ENCODE measurements around the gene REV3L.

DNA sequence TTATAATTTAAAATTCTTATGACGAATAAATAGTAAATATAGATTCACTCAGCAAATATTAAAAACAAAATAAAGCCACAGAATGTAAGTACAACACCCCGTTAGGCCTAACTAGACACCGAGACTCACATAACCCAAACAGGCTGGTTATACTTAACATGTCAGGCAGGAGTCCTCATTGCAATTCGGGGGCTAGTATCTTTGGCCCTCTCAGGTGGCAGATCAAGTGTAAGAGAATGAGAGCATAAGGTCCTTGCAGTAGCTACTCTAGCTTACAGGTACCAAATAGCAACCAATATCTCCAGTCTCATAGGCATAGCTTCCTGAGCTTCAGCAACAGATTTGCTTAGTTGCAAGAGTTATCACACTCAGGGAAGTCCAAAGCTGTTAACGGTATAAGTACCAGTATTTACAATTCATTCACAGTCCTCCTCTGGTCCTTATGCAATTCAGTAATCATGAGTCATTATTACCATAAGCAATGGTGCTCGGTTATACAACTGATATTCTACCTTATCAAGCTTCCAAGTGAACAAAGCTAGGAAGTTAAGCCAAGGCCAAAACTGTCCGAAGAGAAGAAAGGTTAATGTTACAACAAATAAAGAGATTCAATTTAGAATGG is 20.1 kb downstream of the REV3L start:
- TF ChIP-seq, protein P1, sequence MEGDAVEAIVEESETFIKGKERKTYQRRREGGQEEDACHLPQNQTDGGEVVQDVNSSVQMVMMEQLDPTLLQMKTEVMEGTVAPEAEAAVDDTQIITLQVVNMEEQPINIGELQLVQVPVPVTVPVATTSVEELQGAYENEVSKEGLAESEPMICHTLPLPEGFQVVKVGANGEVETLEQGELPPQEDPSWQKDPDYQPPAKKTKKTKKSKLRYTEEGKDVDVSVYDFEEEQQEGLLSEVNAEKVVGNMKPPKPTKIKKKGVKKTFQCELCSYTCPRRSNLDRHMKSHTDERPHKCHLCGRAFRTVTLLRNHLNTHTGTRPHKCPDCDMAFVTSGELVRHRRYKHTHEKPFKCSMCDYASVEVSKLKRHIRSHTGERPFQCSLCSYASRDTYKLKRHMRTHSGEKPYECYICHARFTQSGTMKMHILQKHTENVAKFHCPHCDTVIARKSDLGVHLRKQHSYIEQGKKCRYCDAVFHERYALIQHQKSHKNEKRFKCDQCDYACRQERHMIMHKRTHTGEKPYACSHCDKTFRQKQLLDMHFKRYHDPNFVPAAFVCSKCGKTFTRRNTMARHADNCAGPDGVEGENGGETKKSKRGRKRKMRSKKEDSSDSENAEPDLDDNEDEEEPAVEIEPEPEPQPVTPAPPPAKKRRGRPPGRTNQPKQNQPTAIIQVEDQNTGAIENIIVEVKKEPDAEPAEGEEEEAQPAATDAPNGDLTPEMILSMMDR (IDR thresholded peaks at IDR 0.05) = no peak
- no peak for TF ChIP-seq POLR2A (IDR thresholded peaks at IDR 0.05)
